Choroid plexus epithelial cell (primary cell): Measurements from ENCODE around the gene CNOT4.

ENCODE experiments used
- DNase-seq: peaks from one replicate; pipeline ENCODE4 v3.0.0-alpha.2; 2010; ENCODE audit warnings: low read depth
- H3K4me3 ChIP-seq: 2 replicates; pipeline ENCODE4 v1.5.1; 2011; ENCODE audit warnings: low read depth, mild to moderate bottlenecking, control low read depth, low read length, moderate library complexity
- TF ChIP-seq, protein P1 (sequence below): conservative IDR thresholded peaks from 2 replicates; pipeline ENCODE4 v1.5.1; 2011; ENCODE audit warnings: low read depth, mild to moderate bottlenecking, control low read depth, inconsistent platforms, low read length, moderate library complexity

Gene CNOT4

DNA sequence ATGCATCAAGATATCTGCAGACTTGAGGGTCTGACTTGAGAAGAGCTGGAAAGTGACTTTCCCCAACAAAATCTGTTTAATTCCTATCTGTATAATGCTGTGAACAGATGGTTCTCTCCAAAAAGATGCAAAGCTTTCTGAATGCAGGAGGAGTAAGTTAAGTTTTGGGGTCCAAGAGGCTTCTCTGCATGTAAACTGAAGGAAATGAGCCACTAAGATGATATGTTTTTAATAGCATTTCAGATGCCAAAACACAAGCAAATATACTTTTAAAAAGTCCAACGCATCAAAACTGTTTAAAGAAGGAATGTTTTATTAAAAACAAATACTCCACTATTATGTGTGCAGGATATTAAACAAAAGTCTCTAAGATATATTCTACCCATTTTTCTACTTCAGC, 139.2 kb downstream of the CNOT4 start:
- DNase-seq = no peak

DNA sequence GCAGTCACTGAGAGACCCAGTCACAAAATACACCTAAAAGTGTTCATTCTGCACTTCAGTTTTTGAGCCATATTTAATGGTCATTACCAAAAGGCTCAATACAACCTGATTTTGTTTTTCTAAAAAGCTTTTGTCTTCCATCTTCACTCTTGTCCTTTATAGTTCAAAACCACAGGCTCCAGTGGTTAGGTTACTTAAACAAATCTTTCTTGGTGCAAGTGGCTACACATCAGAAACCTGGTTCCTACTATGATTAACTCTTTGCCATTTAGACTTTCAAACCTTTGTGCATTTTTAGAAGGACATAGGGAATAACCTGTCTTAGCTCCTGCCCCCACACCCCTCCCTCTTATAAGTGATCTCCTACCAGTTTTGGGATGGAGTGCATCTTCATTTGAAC, 140.5 kb downstream of the CNOT4 start:
- H3K4me3 ChIP-seq = no peak overlapping the region
- TF ChIP-seq, protein P1, sequence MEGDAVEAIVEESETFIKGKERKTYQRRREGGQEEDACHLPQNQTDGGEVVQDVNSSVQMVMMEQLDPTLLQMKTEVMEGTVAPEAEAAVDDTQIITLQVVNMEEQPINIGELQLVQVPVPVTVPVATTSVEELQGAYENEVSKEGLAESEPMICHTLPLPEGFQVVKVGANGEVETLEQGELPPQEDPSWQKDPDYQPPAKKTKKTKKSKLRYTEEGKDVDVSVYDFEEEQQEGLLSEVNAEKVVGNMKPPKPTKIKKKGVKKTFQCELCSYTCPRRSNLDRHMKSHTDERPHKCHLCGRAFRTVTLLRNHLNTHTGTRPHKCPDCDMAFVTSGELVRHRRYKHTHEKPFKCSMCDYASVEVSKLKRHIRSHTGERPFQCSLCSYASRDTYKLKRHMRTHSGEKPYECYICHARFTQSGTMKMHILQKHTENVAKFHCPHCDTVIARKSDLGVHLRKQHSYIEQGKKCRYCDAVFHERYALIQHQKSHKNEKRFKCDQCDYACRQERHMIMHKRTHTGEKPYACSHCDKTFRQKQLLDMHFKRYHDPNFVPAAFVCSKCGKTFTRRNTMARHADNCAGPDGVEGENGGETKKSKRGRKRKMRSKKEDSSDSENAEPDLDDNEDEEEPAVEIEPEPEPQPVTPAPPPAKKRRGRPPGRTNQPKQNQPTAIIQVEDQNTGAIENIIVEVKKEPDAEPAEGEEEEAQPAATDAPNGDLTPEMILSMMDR = no peak
- DNase-seq = no peak

More for the DNA sequence above, 139.2 kb downstream of the CNOT4 start:
- no peak overlapping the region for H3K4me3 ChIP-seq
- TF ChIP-seq, protein P1 = no peak

DNA sequence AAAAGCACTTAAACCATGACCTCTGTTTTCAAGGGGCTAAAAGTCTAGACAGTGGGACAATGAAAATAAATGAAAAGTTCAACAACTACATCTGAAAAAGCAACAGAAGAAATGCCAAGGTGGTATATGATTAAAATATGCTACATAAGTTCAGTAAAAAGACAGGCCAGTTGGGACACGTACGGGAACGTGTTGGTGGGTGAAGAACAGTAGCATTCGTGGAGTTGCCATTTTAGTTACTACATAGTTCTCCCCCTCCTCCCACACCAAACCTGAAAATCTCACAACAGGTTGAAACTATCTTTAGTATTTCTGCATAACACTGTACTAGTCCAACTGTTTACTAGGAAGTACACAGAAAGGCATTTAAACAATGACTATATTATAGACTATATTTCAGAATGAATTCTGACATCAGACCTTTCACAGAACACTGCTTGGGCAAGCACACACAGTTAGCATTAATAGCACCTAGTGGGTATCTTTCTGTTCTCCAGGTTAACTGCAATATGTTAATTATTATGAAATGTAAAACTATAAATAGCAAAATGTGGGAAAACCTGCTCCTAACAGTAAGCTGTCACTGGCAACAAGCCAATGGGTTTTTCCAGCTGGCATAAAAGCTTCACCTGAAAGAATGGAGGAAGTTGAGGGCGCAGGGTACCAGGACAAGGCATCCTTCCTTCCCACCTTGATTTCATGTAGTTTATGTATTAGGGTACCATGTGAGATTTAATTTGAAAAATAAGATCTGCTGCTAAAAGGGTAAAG, 141.3 kb downstream of the CNOT4 start:
- no peak for DNase-seq
- no peak overlapping the region for H3K4me3 ChIP-seq
- TF ChIP-seq, protein P1 = no peak

DNA sequence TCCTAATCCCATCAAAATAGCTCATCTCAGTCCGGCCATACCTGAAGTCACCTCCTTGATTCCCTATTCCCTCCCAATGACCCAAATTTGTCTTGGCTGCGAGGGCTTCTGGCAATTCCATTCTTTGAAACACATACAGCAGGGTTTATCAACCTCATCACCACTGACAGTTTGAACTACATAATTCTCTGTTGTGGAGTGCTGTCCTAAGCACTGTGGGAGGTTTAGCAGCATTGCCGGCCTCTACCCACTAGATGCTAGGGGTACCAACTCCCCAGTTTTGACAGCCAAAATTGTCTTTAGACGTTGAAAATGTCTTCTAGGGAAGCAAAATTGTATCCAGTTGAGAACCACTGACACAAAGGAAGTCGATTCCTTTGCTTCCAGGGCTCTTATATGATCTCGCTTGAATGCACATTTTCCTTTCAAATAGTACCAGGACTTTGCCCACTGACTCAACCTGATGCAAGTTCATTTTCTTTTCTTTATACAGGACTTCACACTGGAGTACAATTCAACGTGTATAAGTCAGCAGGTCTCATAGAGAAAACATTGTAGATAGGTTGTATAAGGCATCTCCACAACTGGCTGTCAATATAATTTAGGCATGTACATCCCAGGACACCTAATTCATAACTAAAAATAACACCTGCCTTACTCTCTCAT, 142.9 kb downstream of the CNOT4 start:
- DNase-seq = no peak
- TF ChIP-seq, protein P1 = no peak
- no peak overlapping the region for H3K4me3 ChIP-seq

DNA sequence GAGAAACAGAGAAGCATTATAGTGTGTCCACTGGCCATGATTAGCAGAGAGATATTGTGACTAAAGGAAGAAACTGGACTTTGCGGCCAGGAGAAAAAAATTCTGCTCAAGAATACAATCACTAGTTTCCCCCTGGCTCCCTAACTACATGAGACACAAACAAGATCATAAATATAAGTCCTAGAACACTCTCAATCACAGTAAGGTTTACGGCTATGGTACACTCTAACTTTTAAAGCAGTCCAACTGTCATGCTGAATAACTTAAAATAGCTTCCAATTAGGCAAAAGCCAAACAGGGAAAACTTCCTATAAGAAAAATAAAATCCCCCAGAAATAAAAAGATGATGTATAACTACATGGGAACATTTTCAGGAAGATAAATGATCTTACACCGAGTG, 144.2 kb downstream of the CNOT4 start:
- no peak for DNase-seq
- TF ChIP-seq, protein P1 = no peak
- no peak overlapping the region for H3K4me3 ChIP-seq

DNA sequence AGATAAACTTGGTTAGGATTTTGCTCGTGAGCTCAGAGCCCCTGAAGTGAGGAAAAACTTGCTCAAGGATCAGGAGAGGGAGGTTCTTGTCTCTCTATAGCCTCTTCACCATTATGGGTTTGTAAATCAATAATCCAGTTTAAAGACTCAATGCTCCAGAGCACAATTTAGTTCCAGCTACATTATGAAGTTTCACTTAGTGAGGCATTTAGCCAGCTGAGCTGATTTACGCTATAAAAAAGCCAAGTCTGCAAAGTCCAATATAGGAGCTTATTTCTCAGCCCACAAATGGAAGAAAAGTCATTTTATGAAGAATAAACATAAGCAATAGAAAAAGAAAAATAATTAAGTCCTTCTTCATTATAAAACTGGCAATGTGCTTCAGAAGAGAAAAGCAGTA, 145.7 kb downstream of the CNOT4 start:
- no peak overlapping the region for H3K4me3 ChIP-seq
- DNase-seq = no peak
- TF ChIP-seq, protein P1 = no peak
